Brain microvascular endothelial cell (primary cell): Measurements from ENCODE around the gene HDAC8.

Experiments
- DNase-seq: peaks from one replicate; pipeline ENCODE4 v3.0.0-alpha.2; 2020
- H3K27ac ChIP-seq: fragments of 250-450 bp; sonication (Bioruptor Pico); 2 replicates; pipeline ENCODE4 v1.5.1; 2020; ENCODE audit warnings: mild to moderate bottlenecking, moderate library complexity
- H3K27me3 ChIP-seq: fragments of 250-450 bp; sonication (Bioruptor Pico); replicated peaks from 2 replicates; pipeline ENCODE4 v1.5.1; 2020; ENCODE audit warnings: mild to moderate bottlenecking
- H3K36me3 ChIP-seq: fragments of 250-450 bp; sonication (Bioruptor Pico); replicated peaks from 2 replicates; pipeline ENCODE4 v1.5.1; 2020; ENCODE audit warnings: mild to moderate bottlenecking
- H3K4me3 ChIP-seq: 2 replicates; pipeline ENCODE4 v1.5.1; 2011; ENCODE audit warnings: low read depth, mild to moderate bottlenecking, control low read depth, low read length, moderate library complexity
- CTCF ChIP-seq: IDR thresholded peaks from 2 replicates; pipeline ENCODE4 v1.5.1; 2011; ENCODE audit warnings: low read depth, mild to moderate bottlenecking, moderate library complexity, low read length, control low read depth, inconsistent platforms; ENCODE audit errors: missing control alignments
- in situ Hi-C: cut with HindIII; loops from 2 replicates; pipeline ENCODE4 v1.10.0; 2017; ENCODE audit warnings: low sequenced_read_pairs, low pct_ligation_motif_present

HDAC8 gene

GRCh38 chrX:72309297-72310071 lies 263.2 kb downstream of the HDAC8 start:
- no peaks in the 10 kb centered on the region for H3K36me3 ChIP-seq
- TF ChIP-seq CTCF: no peak
- in situ Hi-C loops: no loop called here
- peaks cover 49% of the 10 kb centered on the region for H3K27me3 ChIP-seq
- H3K27ac ChIP-seq: no peak overlapping the region
- H3K4me3 ChIP-seq: peak overlapping the region; percentile 43
- no peak for DNase-seq

DNA sequence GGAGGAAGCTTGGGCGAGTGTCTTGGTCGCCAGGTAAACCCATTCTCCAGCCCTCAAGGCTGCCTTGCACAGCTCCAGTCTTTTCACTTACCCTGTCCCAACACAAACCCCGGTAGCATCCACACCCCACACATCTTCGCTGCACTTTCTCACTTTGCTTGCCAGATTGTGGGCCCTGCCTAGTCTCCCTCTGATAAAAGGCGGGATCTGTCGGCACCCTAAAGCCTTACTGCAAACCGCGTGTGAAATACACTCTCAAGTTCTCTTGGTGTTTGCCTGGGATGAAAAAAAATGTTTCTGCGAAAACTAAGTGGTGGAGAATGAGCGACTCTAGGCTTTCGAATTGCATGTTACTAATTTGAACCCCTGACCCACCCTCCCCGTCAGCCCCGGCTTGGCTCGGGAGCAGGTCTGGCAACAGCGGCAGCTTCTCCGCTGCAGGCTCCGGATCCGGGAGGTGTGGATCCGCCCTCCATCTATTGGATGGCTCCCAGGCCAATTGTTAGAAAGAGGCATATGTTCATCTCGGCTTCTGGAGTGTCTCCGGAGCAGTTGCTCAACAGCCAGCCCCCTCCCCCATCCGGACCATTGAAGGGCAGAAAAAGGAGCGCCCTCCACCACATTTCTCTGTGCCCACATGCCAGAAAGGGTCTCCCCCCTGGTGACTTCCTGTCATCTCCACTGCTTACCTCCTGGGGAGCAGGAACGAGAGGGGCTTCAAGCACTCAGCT lies 263.9 kb downstream of the HDAC8 start:
- H3K27me3 ChIP-seq: peaks cover 55% of the 10 kb centered on the region
- no peak overlapping the region for H3K27ac ChIP-seq
- in situ Hi-C loops: no loop called here
- H3K4me3 ChIP-seq: peak overlapping the region; percentile 43
- no peaks in the 10 kb centered on the region for H3K36me3 ChIP-seq
- peak; percentile 63 for DNase-seq
- no peak for TF ChIP-seq CTCF

GRCh38 chrX:72308209-72308565 lies 264.5 kb downstream of the HDAC8 start:
- in situ Hi-C loops: no loop called here
- no peak for TF ChIP-seq CTCF
- no peak for DNase-seq
- peaks cover 60% of the 10 kb centered on the region for H3K27me3 ChIP-seq
- H3K36me3 ChIP-seq: no peaks in the 10 kb centered on the region
- no peak overlapping the region for H3K4me3 ChIP-seq
- H3K27ac ChIP-seq: no peak overlapping the region

GRCh38 chrX:72307646-72308051 lies 265.0 kb downstream of the HDAC8 start:
- no peak overlapping the region for H3K4me3 ChIP-seq
- H3K36me3 ChIP-seq: no peaks in the 10 kb centered on the region
- H3K27ac ChIP-seq: no peak overlapping the region
- no peak for DNase-seq
- no peak for TF ChIP-seq CTCF
- peaks cover 66% of the 10 kb centered on the region for H3K27me3 ChIP-seq
- in situ Hi-C loops: no loop called here

DNA sequence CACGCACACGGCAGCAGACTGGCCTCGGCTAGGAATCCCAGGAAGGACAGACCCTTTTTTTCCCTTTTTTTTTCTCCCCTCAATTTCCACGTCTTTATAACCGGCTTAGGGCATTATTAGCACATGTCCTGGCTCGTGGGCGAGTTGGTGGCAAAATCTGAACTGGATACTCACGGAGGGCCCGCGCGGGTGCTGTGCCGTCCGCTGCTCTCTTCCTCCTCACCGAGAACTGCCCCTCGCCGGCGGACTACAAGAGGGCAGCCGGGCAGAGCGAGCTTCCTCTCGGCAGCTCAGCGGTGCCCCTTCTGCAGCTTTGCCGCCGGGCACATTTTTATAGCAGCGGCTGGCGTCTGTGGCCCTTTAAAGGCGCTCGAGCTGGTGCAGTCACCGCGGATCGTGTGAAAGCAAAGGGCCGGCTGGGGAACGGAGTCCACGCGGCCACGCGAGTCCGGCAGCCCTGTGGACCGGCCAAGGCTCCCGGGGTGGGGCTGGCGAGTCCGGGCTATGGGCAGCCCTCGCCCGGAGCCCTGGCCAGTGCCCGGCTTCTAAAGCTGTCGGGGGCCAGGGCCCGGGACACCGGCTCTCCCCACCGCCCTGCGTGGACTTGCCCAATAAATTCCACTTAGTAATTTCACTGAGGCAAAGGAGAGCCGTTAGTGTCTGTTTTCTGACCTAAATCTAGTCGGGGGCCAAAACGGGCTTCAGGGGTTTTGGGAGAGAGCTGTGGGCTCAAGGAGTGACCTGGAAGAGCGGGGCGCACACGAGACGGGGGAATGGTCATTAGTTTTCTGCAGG lies 265.6 kb downstream of the HDAC8 start:
- peaks cover 68% of the 10 kb centered on the region for H3K27me3 ChIP-seq
- DNase-seq: peak; percentile 45
- TF ChIP-seq CTCF: no peak
- H3K36me3 ChIP-seq: no peaks in the 10 kb centered on the region
- in situ Hi-C loops: no loop called here
- no peak overlapping the region for H3K27ac ChIP-seq
- H3K4me3 ChIP-seq: peak overlapping the region; percentile 55
